Caco-2 (cell line): ENCODE measurements around the gene PCDH12. TPM values are rescaled to one million over a fixed set of nuclear protein-coding genes. Genes with fewer than 3 reads are reported as not detected.

ENCODE experiments used
- Bru-seq: library from RNA; stranded (reverse); fragments of 400-500 nt; gene quantifications from one replicate; lab custom pipeline; 2021; lab: Mats Ljungman, UMichigan
- BruChase-seq, 2 experiments: library from RNA; stranded (reverse); fragments of 400-500 nt; gene quantifications; one replicate each; lab custom pipeline; 2021; lab: Mats Ljungman, UMichigan
- BruUV-seq: library from RNA; stranded (reverse); fragments of 400-500 nt; replicated peaks from 2 replicates; lab custom pipeline; 2021; lab: Mats Ljungman, UMichigan
- CTCF ChIA-PET: fragments of 300-600 bp; sonication (Branson Sonifier 250); formaldehyde crosslinking; loops from one replicate; lab custom pipeline; 2022; ENCODE audit warnings: antibody characterized with exemption; lab: Charles Lee
- POLR2A ChIA-PET: fragments of 300-600 bp; sonication (Branson Sonifier 250); formaldehyde crosslinking; loops from one replicate; lab custom pipeline; 2022; ENCODE audit warnings: antibody characterized with exemption; lab: Charles Lee
- DNase-seq, 2 experiments: peaks; one replicate each; pipeline versions ENCODE4 v3.0.0 to v3.0.0-alpha.2; 2020 to 2022
- H3K27me3 ChIP-seq: replicated peaks from 2 replicates; pipeline ENCODE4 v1.6.0; 2011; ENCODE audit warnings: low read length; ENCODE audit not compliant: control insufficient read depth, insufficient read depth
- H3K36me3 ChIP-seq: 2 replicates; pipeline ENCODE4 v1.5.1; 2011; ENCODE audit warnings: low read length; ENCODE audit not compliant: control insufficient read depth, insufficient read depth
- H3K4me1 ChIP-seq: fragments of 250-450 bp; sonication (Bioruptor Pico); 2 replicates; pipeline ENCODE4 v1.5.1; 2020; ENCODE audit warnings: mild to moderate bottlenecking
- H3K4me3 ChIP-seq: 2 replicates; pipeline ENCODE4 v1.5.1; 2011; ENCODE audit warnings: low read depth, mild to moderate bottlenecking, control low read depth, low read length
- H3K9me3 ChIP-seq: fragments of 250-450 bp; sonication (Bioruptor Pico); 2 replicates; pipeline ENCODE4 v1.5.1; 2020; ENCODE audit warnings: mild to moderate bottlenecking, moderate library complexity
- H3K27ac Mint-ChIP-seq: one replicate; pipeline ENCODE4 v1.8.0; 2022; ENCODE audit warnings: mixed read lengths; ENCODE audit not compliant: unreplicated experiment
- H3K27me3 Mint-ChIP-seq: one replicate; pipeline ENCODE4 v1.8.0; 2022; ENCODE audit warnings: mixed read lengths; ENCODE audit not compliant: insufficient read depth, unreplicated experiment
- H3K36me3 Mint-ChIP-seq: one replicate; pipeline ENCODE4 v1.8.0; 2022; ENCODE audit warnings: mild to moderate bottlenecking, mixed read lengths; ENCODE audit not compliant: insufficient read depth, unreplicated experiment
- H3K4me1 Mint-ChIP-seq: one replicate; pipeline ENCODE4 v1.8.0; 2022; ENCODE audit warnings: low read depth, mixed read lengths; ENCODE audit not compliant: unreplicated experiment
- H3K4me3 Mint-ChIP-seq: one replicate; pipeline ENCODE4 v1.8.0; 2022; ENCODE audit warnings: mild to moderate bottlenecking, moderate library complexity, mixed read lengths; ENCODE audit not compliant: unreplicated experiment
- H3K9me3 Mint-ChIP-seq: one replicate; pipeline ENCODE4 v1.8.0; 2022; ENCODE audit warnings: mixed read lengths; ENCODE audit not compliant: unreplicated experiment
- intact Hi-C: fragments of 100-400 bp; cut with micrococcal nuclease; formaldehyde crosslinking; loops from one replicate; pipeline ENCODE4 v1.10.0; 2022; ENCODE audit not compliant: unreplicated experiment
- long read RNA-seq: library from polyadenylated mRNA; stranded (forward); transcript quantifications from one replicate; pipeline ENCODE4 v2.0.0, GENCODE V29; 2022
- total RNA-seq: library from RNA; stranded (reverse); gene quantifications from 2 replicates; pipeline ENCODE4 v1.2.3, GENCODE V29; 2022
- TF ChIP-seq, protein P1 (sequence below), 2 experiments: fragments of 200-600 bp in 1 of 2; IDR thresholded peaks; 1 replicate in 1 of 2; 2 replicates in 1 of 2; pipeline versions ENCODE4 v1.5.1 to v1.8.0; 2011 to 2022; ENCODE audit warnings: antibody characterized with exemption in 1 of 2, control low read depth in 1 of 2, inconsistent platforms in 1 of 2, low read depth in 1 of 2, low read length in 1 of 2, mild to moderate bottlenecking in 1 of 2, moderate library complexity in 1 of 2; ENCODE audit not compliant: insufficient read depth in 1 of 2, severe bottlenecking in 1 of 2, unreplicated experiment in 1 of 2

Gene PCDH12
- total RNA-seq (not detected in 2 replicates), Bru-seq, nascent RNA (not detected), BruChase-seq, experiment 1, labeled RNA remaining after a 2-hour chase (percentile 5 among the genes with signal in this experiment), BruChase-seq, experiment 2, labeled RNA remaining after a 6-hour chase (not detected)
- long read RNA-seq: 0 reads

- Histone ChIP-seq H3K4me3 (no peak within 1 kb of the TSS), H3K36me3 (no peaks in the 10 kb centered on the region), H3K27me3 (no peaks in the 10 kb centered on the region), H3K4me1 (0 out of 2 replicates have a peak, but pooled peaks cover 5% of the 10 kb centered on the region), H3K9me3 (no peaks in the 10 kb centered on the region)
- peaks cover 2% of the 10 kb centered on the region for H3K27me3 Mint-ChIP-seq
- no peaks in the 10 kb centered on the region for H3K36me3 Mint-ChIP-seq
- TF ChIP-seq, protein P1, sequence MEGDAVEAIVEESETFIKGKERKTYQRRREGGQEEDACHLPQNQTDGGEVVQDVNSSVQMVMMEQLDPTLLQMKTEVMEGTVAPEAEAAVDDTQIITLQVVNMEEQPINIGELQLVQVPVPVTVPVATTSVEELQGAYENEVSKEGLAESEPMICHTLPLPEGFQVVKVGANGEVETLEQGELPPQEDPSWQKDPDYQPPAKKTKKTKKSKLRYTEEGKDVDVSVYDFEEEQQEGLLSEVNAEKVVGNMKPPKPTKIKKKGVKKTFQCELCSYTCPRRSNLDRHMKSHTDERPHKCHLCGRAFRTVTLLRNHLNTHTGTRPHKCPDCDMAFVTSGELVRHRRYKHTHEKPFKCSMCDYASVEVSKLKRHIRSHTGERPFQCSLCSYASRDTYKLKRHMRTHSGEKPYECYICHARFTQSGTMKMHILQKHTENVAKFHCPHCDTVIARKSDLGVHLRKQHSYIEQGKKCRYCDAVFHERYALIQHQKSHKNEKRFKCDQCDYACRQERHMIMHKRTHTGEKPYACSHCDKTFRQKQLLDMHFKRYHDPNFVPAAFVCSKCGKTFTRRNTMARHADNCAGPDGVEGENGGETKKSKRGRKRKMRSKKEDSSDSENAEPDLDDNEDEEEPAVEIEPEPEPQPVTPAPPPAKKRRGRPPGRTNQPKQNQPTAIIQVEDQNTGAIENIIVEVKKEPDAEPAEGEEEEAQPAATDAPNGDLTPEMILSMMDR (IDR thresholded peaks at IDR 0.05; ENCODE audit: insufficient read depth in 1 of 2, low read depth in 1 of 2, low read length in 1 of 2, severe bottlenecking in 1 of 2, unreplicated experiment in 1 of 2): no peak
- H3K4me1 Mint-ChIP-seq: no peaks in the 10 kb centered on the region
- BruUV-seq: no TSS peak
- POLR2A ChIA-PET: no interaction called here
- CTCF ChIA-PET: no interaction called here
- no peaks in the 10 kb centered on the region for H3K9me3 Mint-ChIP-seq
- intact Hi-C loops: no loop called here
- H3K4me3 Mint-ChIP-seq: no peak within 1 kb of the TSS
- no peak for DNase-seq
- H3K27ac Mint-ChIP-seq: no peak within 1 kb of the TSS
Measured at GRCh38 chr5:141958113-141958512, at the start of gene PCDH12. PCDH12 (minus strand) TSS chr5:141958202; CDS start chr5:141957851, 351 bp downstream.

GRCh38 chr5:142007237-142007544, 49.2 kb upstream of the PCDH12 start:
- no peaks in the 10 kb centered on the region for H3K9me3 ChIP-seq
- Mint-ChIP-seq H3K4me1 (no peaks in the 10 kb centered on the region), H3K9me3 (no peaks in the 10 kb centered on the region), H3K4me3 (no peak overlapping the region), H3K27me3 (no peaks in the 10 kb centered on the region), H3K36me3 (peaks cover 28% of the 10 kb centered on the region), H3K27ac (no peak overlapping the region)
- no peak overlapping the region for H3K4me3 ChIP-seq
- no peak for DNase-seq
- TF ChIP-seq, protein P1 (IDR thresholded peaks at IDR 0.05; ENCODE audit: insufficient read depth in 1 of 2, low read depth in 1 of 2, low read length in 1 of 2, severe bottlenecking in 1 of 2, unreplicated experiment in 1 of 2): no peak
- intact Hi-C loops: no loop called here
- H3K36me3 ChIP-seq: peaks cover 1% of the 10 kb centered on the region; the same call in 1 of the 2 replicates
- no peaks in the 10 kb centered on the region for H3K27me3 ChIP-seq
- CTCF ChIA-PET: no interaction called here
- no TSS peak for BruUV-seq
- no peaks in the 10 kb centered on the region for H3K4me1 ChIP-seq
- POLR2A ChIA-PET: no interaction called here

DNA sequence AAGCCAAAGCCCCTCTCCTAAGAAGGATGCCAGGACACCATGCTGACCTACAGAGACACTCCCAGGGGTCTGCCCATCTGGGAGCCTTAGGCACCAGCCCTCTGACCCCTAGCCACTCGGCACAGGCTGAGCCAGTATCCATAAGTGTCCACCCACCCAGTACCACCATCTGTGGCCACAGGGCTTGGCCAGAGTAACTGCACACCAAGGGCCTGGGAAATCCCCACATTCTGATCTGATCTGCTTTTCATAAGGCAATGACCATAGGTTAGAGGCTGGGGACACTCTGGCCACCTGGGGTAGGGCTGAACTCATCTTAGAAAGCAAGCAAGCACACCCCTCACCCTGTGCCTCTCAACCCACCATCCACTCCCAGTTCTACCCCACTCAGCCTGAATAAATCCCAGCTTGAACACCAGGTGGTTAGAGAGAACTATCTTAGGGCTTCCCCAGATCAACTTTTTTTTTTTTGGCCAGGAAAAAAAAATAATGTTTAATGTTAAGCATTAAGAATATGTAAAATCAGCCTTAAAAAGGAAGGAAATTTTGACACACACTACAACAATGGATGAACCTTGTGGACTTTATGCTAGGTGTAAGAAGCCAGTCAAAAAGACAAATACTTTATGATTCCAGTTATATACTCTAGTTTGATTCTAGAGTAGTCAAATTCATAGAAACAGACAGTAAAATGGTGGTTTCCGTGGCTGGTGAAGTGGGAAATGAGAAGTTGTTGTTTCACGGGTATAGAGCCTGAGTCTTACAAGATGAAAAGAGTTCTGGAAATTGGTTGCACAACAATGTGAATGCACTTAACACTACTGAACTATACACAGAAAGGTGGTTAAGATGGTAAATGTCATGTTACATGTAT, 48.6 kb upstream of the PCDH12 start:
- BruUV-seq: no TSS peak
- Mint-ChIP-seq H3K9me3 (no peaks in the 10 kb centered on the region), H3K4me1 (no peaks in the 10 kb centered on the region), H3K27me3 (no peaks in the 10 kb centered on the region), H3K36me3 (peaks cover 24% of the 10 kb centered on the region), H3K4me3 (no peak overlapping the region), H3K27ac (no peak overlapping the region)
- POLR2A ChIA-PET: no interaction called here
- Histone ChIP-seq H3K9me3 (no peaks in the 10 kb centered on the region), H3K4me3 (no peak overlapping the region), H3K27me3 (no peaks in the 10 kb centered on the region), H3K4me1 (no peaks in the 10 kb centered on the region), H3K36me3 (peaks cover 1% of the 10 kb centered on the region; the same call in 1 of the 2 replicates)
- CTCF ChIA-PET: no interaction called here
- DNase-seq: no peak
- TF ChIP-seq, protein P1 (IDR thresholded peaks at IDR 0.05; ENCODE audit: insufficient read depth in 1 of 2, low read depth in 1 of 2, low read length in 1 of 2, severe bottlenecking in 1 of 2, unreplicated experiment in 1 of 2): no peak
- intact Hi-C loops: no loop called here
